HCT116 (cell line): ENCODE results near the gene DBP.
"Not testable (repeated sequence)": the region's sequence is repeated elsewhere in the genome, so short reads cannot be mapped to it uniquely, and the experiment has no call there.

Experiments used
- ATF3 ChIP-seq: IDR thresholded peaks from 2 replicates; pipeline ENCODE4 v1.6.1; 2012
- EGR1 ChIP-seq: IDR thresholded peaks from 2 replicates; pipeline ENCODE4 v1.6.1; 2012; ENCODE audit warnings: low read depth
- ELF1 ChIP-seq: IDR thresholded peaks from 2 replicates; pipeline ENCODE4 v1.6.1; 2012; ENCODE audit warnings: low read depth, borderline replicate concordance
- EZH2 ChIP-seq: fragments of 200-600 bp; sonication (generic); IDR thresholded peaks from 2 replicates; pipeline ENCODE4 v1.6.1; 2017; ENCODE audit warnings: antibody characterized with exemption, mixed run types
- EZH2phosphoT487 ChIP-seq: fragments of 200-600 bp; IDR thresholded peaks from 2 replicates; pipeline ENCODE4 v1.6.1; 2018; ENCODE audit warnings: antibody characterized with exemption, borderline replicate concordance
- MAX ChIP-seq: IDR thresholded peaks from 2 replicates; pipeline ENCODE4 v1.6.1; 2012
- POLR2A ChIP-seq: IDR thresholded peaks from 2 replicates; pipeline ENCODE4 v1.7.0; 2011; ENCODE audit warnings: borderline replicate concordance; ENCODE audit not compliant: insufficient read depth, insufficient read length; ENCODE audit errors: extremely low read depth
- RAD21 ChIP-seq: IDR thresholded peaks from 2 replicates; pipeline ENCODE4 v1.6.1; 2012; ENCODE audit warnings: low read depth, mild to moderate bottlenecking
- TCF7L2 ChIP-seq: IDR thresholded peaks from 2 replicates; pipeline ENCODE4 v1.7.0; 2011; ENCODE audit warnings: borderline replicate concordance, inconsistent platforms; ENCODE audit not compliant: insufficient read depth, insufficient read length; ENCODE audit errors: extremely low read depth
- YY1 ChIP-seq: IDR thresholded peaks from 2 replicates; pipeline ENCODE4 v1.6.1; 2011; ENCODE audit warnings: low read length, low read depth, moderate library complexity, mild to moderate bottlenecking; ENCODE audit not compliant: insufficient replicate concordance; ENCODE audit errors: extremely low read depth
- ZNF274 ChIP-seq: fragments of 200-500 bp; sonication (Bioruptor generic); IDR thresholded peaks from 2 replicates; pipeline ENCODE4 v1.6.1; 2014; ENCODE audit warnings: mild to moderate bottlenecking, low read depth, low read length, inconsistent platforms
- TF ChIP-seq, protein P1 (sequence below), 3 experiments: fragments of 200-600 bp in 1 of 3; sonication (generic) in 1 of 3; IDR thresholded peaks in 2 of 3; conservative IDR thresholded peaks in 1 of 3; 2 replicates each; pipeline ENCODE4 v1.5.1; 2012 to 2017; ENCODE audit warnings: low read depth in 2 of 3, low read length in 2 of 3, antibody characterized with exemption in 1 of 3, borderline replicate concordance in 1 of 3, control low read depth in 1 of 3, mild to moderate bottlenecking in 1 of 3, mixed read lengths in 1 of 3, mixed run types in 1 of 3, moderate library complexity in 1 of 3; ENCODE audit not compliant: insufficient read depth in 1 of 3

GRCh38 chr19:48657828-48658227 is 20.6 kb upstream of the DBP start:
- TF ChIP-seq TCF7L2, RAD21, POLR2A, ELF1, EZH2phosphoT487, YY1, ZNF274, EGR1, MAX, EZH2, ATF3: not testable (repeated sequence)
- TF ChIP-seq, protein P1, sequence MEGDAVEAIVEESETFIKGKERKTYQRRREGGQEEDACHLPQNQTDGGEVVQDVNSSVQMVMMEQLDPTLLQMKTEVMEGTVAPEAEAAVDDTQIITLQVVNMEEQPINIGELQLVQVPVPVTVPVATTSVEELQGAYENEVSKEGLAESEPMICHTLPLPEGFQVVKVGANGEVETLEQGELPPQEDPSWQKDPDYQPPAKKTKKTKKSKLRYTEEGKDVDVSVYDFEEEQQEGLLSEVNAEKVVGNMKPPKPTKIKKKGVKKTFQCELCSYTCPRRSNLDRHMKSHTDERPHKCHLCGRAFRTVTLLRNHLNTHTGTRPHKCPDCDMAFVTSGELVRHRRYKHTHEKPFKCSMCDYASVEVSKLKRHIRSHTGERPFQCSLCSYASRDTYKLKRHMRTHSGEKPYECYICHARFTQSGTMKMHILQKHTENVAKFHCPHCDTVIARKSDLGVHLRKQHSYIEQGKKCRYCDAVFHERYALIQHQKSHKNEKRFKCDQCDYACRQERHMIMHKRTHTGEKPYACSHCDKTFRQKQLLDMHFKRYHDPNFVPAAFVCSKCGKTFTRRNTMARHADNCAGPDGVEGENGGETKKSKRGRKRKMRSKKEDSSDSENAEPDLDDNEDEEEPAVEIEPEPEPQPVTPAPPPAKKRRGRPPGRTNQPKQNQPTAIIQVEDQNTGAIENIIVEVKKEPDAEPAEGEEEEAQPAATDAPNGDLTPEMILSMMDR (IDR thresholded peaks at IDR 0.05 in 2 of 3, conservative IDR thresholded peaks at IDR 0.05 in 1 of 3; ENCODE audit: borderline replicate concordance in 1 of 3, insufficient read depth in 1 of 3, low read depth in 2 of 3, low read length in 2 of 3): not testable (repeated sequence)
